Neural progenitor cell (in vitro differentiated cells): ENCODE data around the gene SARM1.
A peak's percentile ranks its signal among the peaks of the same experiment; 100 is the strongest.

ENCODE experiments used
- CTCF ChIP-seq: fragments of 200-600 bp; sonication (generic); IDR thresholded peaks from 2 replicates; pipeline ENCODE4 v1.5.1; 2017; ENCODE audit warnings: antibody characterized with exemption, mild to moderate bottlenecking
- EZH2 ChIP-seq: fragments of 200-600 bp; sonication (generic); IDR thresholded peaks from 2 replicates; pipeline ENCODE4 v1.6.1; 2017; ENCODE audit warnings: antibody characterized with exemption, mild to moderate bottlenecking, moderate library complexity

GRCh38 chr17:28426081-28426519 is 54.6 kb downstream of the SARM1 start:
- TF ChIP-seq CTCF (peak; percentile 57), EZH2 (no peak)
